RKO (cell line): ENCODE results near the gene TSGA10.
"Not testable (repeated sequence)": the region's sequence is repeated elsewhere in the genome, so short reads cannot be mapped to it uniquely, and the experiment has no call there.

ENCODE experiments used
- DNase-seq: peaks from one replicate; pipeline ENCODE4 v3.0.0-alpha.2; 2016; ENCODE audit warnings: low spot score

The TSGA10 gene

GRCh38 chr2:99154643-99155536 is at the start of gene TSGA10, which contains the start of gene LIPT1:
Gene TSGA10 (minus strand): TSS chr2:99154942. CDS start chr2:99109439, 45,503 bp downstream.
Gene LIPT1 (plus strand): TSS chr2:99154967. CDS start chr2:99161958, 6,991 bp downstream.
- peak; percentile 94 for DNase-seq

GRCh38 chr2:99201959-99202678 is 47.4 kb upstream of the TSGA10 start:
- DNase-seq: no peak

- no peak for DNase-seq
Measured at GRCh38 chr2:99200076-99200800, 45.5 kb upstream of the TSGA10 start.

- DNase-seq: no peak
Measured at GRCh38 chr2:99198103-99198841, 43.5 kb upstream of the TSGA10 start.

- DNase-seq: not testable (repeated sequence)
Measured at GRCh38 chr2:99192364-99192763, 37.6 kb upstream of the TSGA10 start.

GRCh38 chr2:99190548-99190947 is 35.8 kb upstream of the TSGA10 start:
- DNase-seq: no peak

GRCh38 chr2:99188357-99188756 is 33.6 kb upstream of the TSGA10 start:
- no peak for DNase-seq

GRCh38 chr2:99187011-99187410 is 32.3 kb upstream of the TSGA10 start:
- DNase-seq: no peak

- DNase-seq: no peak
Measured at GRCh38 chr2:99184811-99185210, 30.1 kb upstream of the TSGA10 start.

- no peak for DNase-seq
Measured at GRCh38 chr2:99183025-99183424, 28.3 kb upstream of the TSGA10 start.

- DNase-seq: peak; percentile 65
Measured at GRCh38 chr2:99181624-99182000, 26.9 kb upstream of the TSGA10 start.

GRCh38 chr2:99180755-99181623 is 26.2 kb upstream of the TSGA10 start, which contains the start of the genes MITD1 and MRPL30:
Gene MITD1 (minus strand): TSS chr2:99181058. CDS start chr2:99180981, 77 bp downstream.
Gene MRPL30 (plus strand): TSS chr2:99181184. CDS start chr2:99186204, 5,020 bp downstream.
- peak; percentile 96 for DNase-seq

GRCh38 chr2:99171377-99172140 is 16.8 kb upstream of the TSGA10 start:
- no peak for DNase-seq

- DNase-seq: no peak
Measured at GRCh38 chr2:99169534-99169933, 14.8 kb upstream of the TSGA10 start.

- DNase-seq: no peak
Measured at GRCh38 chr2:99166218-99166617, 11.5 kb upstream of the TSGA10 start.

GRCh38 chr2:99159594-99159993 is 4.9 kb upstream of the TSGA10 start:
- no peak for DNase-seq

GRCh38 chr2:99158599-99158998 is 3.9 kb upstream of the TSGA10 start:
- DNase-seq: no peak

GRCh38 chr2:99156891-99157290 is 2.1 kb upstream of the TSGA10 start:
- no peak for DNase-seq

GRCh38 chr2:99153921-99154604 is 679 bp downstream of the TSGA10 start:
- DNase-seq: peak; percentile 37
